ENCODE measurements around the gene SLC27A5. TPM values are rescaled to one million over a fixed set of nuclear protein-coding genes. Genes with fewer than 3 reads are reported as not detected.

SLC27A5 gene
- total and polyA plus RNA-seq, 2 of the 13 experiments (the other 11 are each of a cell fraction or from before 2014, with no cell fraction given), result 30.3 to 40.2 TPM

DNA sequence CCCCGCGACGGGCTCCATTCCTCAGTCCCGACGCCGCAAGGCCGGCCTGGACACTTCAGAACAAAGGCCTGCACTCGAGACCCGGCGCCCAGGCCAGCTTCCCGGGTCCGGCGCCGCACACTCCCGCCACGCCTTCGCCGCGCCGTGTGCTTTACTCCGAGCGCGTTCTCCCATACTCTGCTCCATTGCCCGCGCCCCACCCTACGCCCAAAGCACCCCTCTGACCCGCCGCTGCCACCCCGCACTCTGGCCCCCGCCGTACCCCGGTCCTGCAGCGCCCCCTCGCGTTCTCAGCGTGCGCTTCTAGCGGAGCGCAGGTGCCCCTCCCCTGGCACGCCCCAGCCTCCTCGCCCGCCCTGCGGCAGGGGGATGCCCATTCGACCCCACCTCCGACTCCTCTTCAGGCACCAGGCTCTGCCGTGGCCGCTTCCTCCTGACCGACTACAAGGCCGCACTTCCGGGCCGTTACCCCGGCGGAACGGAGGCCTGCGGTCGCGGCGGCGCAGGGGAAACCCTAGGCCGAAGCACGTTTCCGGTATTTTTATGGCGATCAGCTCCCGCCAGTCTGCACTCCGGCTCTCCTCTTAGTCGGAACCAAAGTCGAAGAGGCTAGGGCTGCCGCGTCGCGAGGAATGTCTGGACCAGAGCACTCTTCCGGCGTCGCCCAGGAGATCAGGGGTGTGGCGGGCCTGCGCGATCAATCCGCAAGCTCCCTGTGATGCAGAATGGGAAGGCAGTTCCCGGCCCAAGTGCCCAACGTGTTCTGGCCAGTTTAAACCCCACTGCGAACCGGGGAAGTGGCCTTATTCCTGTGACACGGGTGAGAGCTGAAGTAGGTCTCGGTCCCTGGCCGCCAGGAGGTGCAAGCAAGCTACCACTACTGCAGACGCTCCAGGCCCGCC, 7.8 kb upstream of the SLC27A5 start, which contains the start of gene ZBTB45 (continued):
- TF ChIP-seq, protein P1, sequence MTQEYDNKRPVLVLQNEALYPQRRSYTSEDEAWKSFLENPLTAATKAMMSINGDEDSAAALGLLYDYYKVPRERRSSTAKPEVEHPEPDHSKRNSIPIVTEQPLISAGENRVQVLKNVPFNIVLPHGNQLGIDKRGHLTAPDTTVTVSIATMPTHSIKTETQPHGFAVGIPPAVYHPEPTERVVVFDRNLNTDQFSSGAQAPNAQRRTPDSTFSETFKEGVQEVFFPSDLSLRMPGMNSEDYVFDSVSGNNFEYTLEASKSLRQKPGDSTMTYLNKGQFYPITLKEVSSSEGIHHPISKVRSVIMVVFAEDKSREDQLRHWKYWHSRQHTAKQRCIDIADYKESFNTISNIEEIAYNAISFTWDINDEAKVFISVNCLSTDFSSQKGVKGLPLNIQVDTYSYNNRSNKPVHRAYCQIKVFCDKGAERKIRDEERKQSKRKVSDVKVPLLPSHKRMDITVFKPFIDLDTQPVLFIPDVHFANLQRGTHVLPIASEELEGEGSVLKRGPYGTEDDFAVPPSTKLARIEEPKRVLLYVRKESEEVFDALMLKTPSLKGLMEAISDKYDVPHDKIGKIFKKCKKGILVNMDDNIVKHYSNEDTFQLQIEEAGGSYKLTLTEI (CRISPR knock-in tag; conservative IDR thresholded peaks at IDR 0.05), result no peak
- TF ChIP-seq ZNF30 (CRISPR knock-in tag; IDR thresholded peaks at IDR 0.05) (no peak; the same call in 1 of the 2 replicates), NKX3-1 (CRISPR knock-in tag; IDR thresholded peaks at IDR 0.05) (0 out of 2 replicates have a peak, but pooled peaks have one; percentile 64), ZNF333 (CRISPR knock-in tag; IDR thresholded peaks at IDR 0.05; ENCODE audit: borderline replicate concordance) (peak; percentile 86), ZNF230 (CRISPR knock-in tag; IDR thresholded peaks at IDR 0.05) (peak; percentile 43), HDAC1 (CRISPR knock-in tag; IDR thresholded peaks at IDR 0.05) (peak; percentile 99), HNRNPH1 (optimal IDR thresholded peaks at IDR 0.05; ENCODE audit: low read depth, low read length) (no peak), MAFF (IDR thresholded peaks at IDR 0.05; ENCODE audit: low read depth, low read length) (no peak), ZNF17 (CRISPR knock-in tag; IDR thresholded peaks at IDR 0.05) (no peak), MEF2D (CRISPR knock-in tag; IDR thresholded peaks at IDR 0.05) (peak; percentile 93), HNRNPLL (IDR thresholded peaks at IDR 0.05; ENCODE audit: low read depth, low read length, poor library complexity, severe bottlenecking) (peak; percentile 95), NR3C1 (CRISPR knock-in tag; IDR thresholded peaks at IDR 0.05) (no peak), ZNF878 (CRISPR knock-in tag; IDR thresholded peaks at IDR 0.05) (peak; percentile 65; the same call in 1 of the 2 replicates), ARID2 (CRISPR knock-in tag; IDR thresholded peaks at IDR 0.05; ENCODE audit: borderline replicate concordance) (no peak)
- TF ChIP-seq, protein P2, sequence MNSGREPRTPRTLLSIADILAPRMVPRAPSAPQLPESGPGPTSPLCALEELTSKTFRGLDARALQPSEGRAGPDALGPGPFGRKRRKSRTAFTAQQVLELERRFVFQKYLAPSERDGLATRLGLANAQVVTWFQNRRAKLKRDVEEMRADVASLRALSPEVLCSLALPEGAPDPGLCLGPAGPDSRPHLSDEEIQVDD (CRISPR knock-in tag; IDR thresholded peaks at IDR 0.05; ENCODE audit: borderline replicate concordance), result peak; percentile 50; the same call in 1 of the 2 replicates
- TF ChIP-seq, protein P3, sequence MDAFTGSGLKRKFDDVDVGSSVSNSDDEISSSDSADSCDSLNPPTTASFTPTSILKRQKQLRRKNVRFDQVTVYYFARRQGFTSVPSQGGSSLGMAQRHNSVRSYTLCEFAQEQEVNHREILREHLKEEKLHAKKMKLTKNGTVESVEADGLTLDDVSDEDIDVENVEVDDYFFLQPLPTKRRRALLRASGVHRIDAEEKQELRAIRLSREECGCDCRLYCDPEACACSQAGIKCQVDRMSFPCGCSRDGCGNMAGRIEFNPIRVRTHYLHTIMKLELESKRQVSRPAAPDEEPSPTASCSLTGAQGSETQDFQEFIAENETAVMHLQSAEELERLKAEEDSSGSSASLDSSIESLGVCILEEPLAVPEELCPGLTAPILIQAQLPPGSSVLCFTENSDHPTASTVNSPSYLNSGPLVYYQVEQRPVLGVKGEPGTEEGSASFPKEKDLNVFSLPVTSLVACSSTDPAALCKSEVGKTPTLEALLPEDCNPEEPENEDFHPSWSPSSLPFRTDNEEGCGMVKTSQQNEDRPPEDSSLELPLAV (CRISPR knock-in tag; conservative IDR thresholded peaks at IDR 0.05; ENCODE audit: low read depth), result peak; percentile 92; the same call in 1 of the 2 replicates
- TF ChIP-seq, protein P4, sequence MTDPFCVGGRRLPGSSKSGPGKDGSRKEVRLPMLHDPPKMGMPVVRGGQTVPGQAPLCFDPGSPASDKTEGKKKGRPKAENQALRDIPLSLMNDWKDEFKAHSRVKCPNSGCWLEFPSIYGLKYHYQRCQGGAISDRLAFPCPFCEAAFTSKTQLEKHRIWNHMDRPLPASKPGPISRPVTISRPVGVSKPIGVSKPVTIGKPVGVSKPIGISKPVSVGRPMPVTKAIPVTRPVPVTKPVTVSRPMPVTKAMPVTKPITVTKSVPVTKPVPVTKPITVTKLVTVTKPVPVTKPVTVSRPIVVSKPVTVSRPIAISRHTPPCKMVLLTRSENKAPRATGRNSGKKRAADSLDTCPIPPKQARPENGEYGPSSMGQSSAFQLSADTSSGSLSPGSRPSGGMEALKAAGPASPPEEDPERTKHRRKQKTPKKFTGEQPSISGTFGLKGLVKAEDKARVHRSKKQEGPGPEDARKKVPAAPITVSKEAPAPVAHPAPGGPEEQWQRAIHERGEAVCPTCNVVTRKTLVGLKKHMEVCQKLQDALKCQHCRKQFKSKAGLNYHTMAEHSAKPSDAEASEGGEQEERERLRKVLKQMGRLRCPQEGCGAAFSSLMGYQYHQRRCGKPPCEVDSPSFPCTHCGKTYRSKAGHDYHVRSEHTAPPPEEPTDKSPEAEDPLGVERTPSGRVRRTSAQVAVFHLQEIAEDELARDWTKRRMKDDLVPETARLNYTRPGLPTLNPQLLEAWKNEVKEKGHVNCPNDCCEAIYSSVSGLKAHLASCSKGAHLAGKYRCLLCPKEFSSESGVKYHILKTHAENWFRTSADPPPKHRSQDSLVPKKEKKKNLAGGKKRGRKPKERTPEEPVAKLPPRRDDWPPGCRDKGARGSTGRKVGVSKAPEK (CRISPR knock-in tag; IDR thresholded peaks at IDR 0.05; ENCODE audit: borderline replicate concordance), result 0 out of 2 replicates have a peak, but pooled peaks have one; percentile 26
- TF ChIP-seq, protein P5, sequence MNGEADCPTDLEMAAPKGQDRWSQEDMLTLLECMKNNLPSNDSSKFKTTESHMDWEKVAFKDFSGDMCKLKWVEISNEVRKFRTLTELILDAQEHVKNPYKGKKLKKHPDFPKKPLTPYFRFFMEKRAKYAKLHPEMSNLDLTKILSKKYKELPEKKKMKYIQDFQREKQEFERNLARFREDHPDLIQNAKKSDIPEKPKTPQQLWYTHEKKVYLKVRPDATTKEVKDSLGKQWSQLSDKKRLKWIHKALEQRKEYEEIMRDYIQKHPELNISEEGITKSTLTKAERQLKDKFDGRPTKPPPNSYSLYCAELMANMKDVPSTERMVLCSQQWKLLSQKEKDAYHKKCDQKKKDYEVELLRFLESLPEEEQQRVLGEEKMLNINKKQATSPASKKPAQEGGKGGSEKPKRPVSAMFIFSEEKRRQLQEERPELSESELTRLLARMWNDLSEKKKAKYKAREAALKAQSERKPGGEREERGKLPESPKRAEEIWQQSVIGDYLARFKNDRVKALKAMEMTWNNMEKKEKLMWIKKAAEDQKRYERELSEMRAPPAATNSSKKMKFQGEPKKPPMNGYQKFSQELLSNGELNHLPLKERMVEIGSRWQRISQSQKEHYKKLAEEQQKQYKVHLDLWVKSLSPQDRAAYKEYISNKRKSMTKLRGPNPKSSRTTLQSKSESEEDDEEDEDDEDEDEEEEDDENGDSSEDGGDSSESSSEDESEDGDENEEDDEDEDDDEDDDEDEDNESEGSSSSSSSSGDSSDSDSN (CRISPR knock-in tag; IDR thresholded peaks at IDR 0.05), result peak; percentile 98

All from HepG2 (cell line).